Gastroesophageal sphincter (tissue), 4 donors: ENCODE measurements around the gene BTBD17. TPM values are rescaled to one million over a fixed set of nuclear protein-coding genes. Genes with fewer than 3 reads are reported as not detected.

Experiments
- ATAC-seq: fragments of 150-250 bp; one replicate; pipeline ENCODE4 v1.9.1; 2016; ENCODE audit warnings: mild to moderate bottlenecking, moderate library complexity
- H3K27ac ChIP-seq, 4 donors: fragments of 200-600 bp; sonication (generic) in 3 of 4; 1 replicate in 3 of 4; 2 replicates in 1 of 4; pipeline ENCODE4 v1.5.1; 2016 to 2019
- H3K27me3 ChIP-seq: fragments of 200-600 bp; sonication (generic); one replicate; pipeline ENCODE4 v1.5.1; 2019
- H3K36me3 ChIP-seq, 2 donors: fragments of 200-600 bp; sonication (generic); one replicate each; pipeline ENCODE4 v1.5.1; 2019; ENCODE audit warnings: control low read depth in 1 of 2
- H3K4me1 ChIP-seq, 3 donors: fragments of 200-600 bp; sonication (generic); 1 replicate in 2 of 3; 2 replicates in 1 of 3; pipeline ENCODE4 v1.5.1; 2016 to 2019; ENCODE audit warnings: control low read depth in 2 of 3
- H3K4me3 ChIP-seq, 2 donors: fragments of 200-600 bp; sonication (generic); one replicate each; pipeline ENCODE4 v1.5.1; 2019; ENCODE audit warnings: mild to moderate bottlenecking in 1 of 2, moderate library complexity in 1 of 2
- H3K9me3 ChIP-seq, 3 donors: fragments of 200-600 bp; sonication (generic); one replicate each; pipeline ENCODE4 v1.5.1; 2017 to 2019; ENCODE audit warnings: control low read depth in 2 of 3
- EP300 ChIP-seq: sonication (generic); formaldehyde crosslinking; IDR thresholded peaks from one replicate; pipeline ENCODE4 v1.6.1; 2017; ENCODE audit warnings: antibody characterized with exemption, mild to moderate bottlenecking
- POLR2A ChIP-seq, 2 donors: fragments of 450-650 bp; IDR thresholded peaks; one replicate each; pipeline ENCODE4 v1.6.1; 2017; ENCODE audit warnings: antibody characterized with exemption in 2 of 2, mild to moderate bottlenecking in 2 of 2, moderate library complexity in 1 of 2
- POLR2AphosphoS5 ChIP-seq: sonication (generic); formaldehyde crosslinking; IDR thresholded peaks from one replicate; pipeline ENCODE4 v1.6.1; 2017; ENCODE audit warnings: antibody characterized with exemption
- WGBS, 2 donors: methylation state at CpG; one replicate each; pipeline ENCODE4 v1.1.5; 2018; ENCODE audit warnings: low coverage in 1 of 2; 5-methylcytosine and 5-hydroxymethylcytosine counted together
- total RNA-seq, 4 donors: library from RNA; depleted of rRNA; stranded (reverse); fragments of >200 nt; gene quantifications; one replicate each; pipeline ENCODE4 v1.1.0, GENCODE V29; 2016
- TF ChIP-seq, protein P1 (sequence below), 4 experiments: fragments of 200-600 bp in 2 of 4; fragments of 450-650 bp in 2 of 4; sonication (generic) in 1 of 4; IDR thresholded peaks; one replicate each; pipeline ENCODE4 v1.5.1; 2017 to 2019; ENCODE audit warnings: antibody characterized with exemption in 4 of 4, mild to moderate bottlenecking in 2 of 4, moderate library complexity in 2 of 4

Gene BTBD17
- total RNA-seq, 4 donors from 2014 or later: not detected

DNA sequence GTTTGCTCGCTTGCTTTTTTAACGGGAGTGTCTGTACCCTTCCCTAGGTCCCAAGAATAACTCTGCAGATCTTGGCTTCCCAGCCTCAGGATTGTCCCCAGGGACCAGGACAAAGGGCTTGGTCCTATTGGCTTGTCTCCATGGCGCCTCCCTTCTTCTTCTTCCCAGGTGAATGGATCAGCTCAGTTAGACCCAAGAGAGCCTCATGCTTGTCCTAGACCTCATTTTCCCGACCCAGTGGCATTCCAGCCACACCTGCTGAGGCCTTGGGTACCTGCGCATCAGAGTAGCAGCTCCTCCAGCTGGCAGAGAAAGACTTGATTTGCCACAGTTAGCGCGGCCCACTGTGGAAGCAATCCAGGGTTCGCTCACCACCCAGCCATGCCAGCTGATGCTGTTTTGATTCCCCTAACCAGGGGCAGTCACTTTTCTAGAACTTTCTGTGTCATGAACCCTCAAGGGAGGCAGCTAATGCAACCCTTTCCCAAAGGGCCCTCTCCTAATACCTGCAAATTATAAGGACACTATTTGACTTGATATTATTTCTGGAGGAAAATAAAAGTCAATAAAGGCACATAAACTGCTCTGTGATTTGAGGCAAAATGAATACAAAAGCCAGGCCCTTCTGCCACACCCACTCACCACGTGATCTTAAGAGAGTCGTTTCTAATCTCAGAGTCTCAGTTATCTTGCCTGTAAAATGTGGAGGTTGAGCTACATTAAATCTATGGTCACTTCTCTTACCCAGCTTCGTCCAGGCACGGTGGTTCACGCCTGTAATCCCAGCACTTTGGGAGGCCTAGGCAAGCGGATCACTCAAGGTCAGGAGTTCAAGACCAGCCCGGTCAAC, 19.5 kb upstream of the BTBD17 start:
- ATAC-seq: no peak
- Histone ChIP-seq H3K9me3 (no peaks in the 10 kb centered on the region), H3K36me3 (no peaks in the 10 kb centered on the region), H3K4me1 (peaks cover 4 to 18% (median 11%) of the 10 kb centered on the region in 3 donors), H3K27me3 (no peaks in the 10 kb centered on the region), H3K4me3 (no peak overlapping the region), H3K27ac (peak overlapping the region in 1 of 4 donors; percentile 54)
- TF ChIP-seq EP300 (no peak), POLR2AphosphoS5 (no peak), POLR2A (IDR thresholded peaks at IDR 0.05) (no peak)
- TF ChIP-seq, protein P1, sequence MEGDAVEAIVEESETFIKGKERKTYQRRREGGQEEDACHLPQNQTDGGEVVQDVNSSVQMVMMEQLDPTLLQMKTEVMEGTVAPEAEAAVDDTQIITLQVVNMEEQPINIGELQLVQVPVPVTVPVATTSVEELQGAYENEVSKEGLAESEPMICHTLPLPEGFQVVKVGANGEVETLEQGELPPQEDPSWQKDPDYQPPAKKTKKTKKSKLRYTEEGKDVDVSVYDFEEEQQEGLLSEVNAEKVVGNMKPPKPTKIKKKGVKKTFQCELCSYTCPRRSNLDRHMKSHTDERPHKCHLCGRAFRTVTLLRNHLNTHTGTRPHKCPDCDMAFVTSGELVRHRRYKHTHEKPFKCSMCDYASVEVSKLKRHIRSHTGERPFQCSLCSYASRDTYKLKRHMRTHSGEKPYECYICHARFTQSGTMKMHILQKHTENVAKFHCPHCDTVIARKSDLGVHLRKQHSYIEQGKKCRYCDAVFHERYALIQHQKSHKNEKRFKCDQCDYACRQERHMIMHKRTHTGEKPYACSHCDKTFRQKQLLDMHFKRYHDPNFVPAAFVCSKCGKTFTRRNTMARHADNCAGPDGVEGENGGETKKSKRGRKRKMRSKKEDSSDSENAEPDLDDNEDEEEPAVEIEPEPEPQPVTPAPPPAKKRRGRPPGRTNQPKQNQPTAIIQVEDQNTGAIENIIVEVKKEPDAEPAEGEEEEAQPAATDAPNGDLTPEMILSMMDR (IDR thresholded peaks at IDR 0.05): no peak
- WGBS, 2 donors: 75 to 100% methylated on average over 8 to 10 of the region's 15 CpGs

DNA sequence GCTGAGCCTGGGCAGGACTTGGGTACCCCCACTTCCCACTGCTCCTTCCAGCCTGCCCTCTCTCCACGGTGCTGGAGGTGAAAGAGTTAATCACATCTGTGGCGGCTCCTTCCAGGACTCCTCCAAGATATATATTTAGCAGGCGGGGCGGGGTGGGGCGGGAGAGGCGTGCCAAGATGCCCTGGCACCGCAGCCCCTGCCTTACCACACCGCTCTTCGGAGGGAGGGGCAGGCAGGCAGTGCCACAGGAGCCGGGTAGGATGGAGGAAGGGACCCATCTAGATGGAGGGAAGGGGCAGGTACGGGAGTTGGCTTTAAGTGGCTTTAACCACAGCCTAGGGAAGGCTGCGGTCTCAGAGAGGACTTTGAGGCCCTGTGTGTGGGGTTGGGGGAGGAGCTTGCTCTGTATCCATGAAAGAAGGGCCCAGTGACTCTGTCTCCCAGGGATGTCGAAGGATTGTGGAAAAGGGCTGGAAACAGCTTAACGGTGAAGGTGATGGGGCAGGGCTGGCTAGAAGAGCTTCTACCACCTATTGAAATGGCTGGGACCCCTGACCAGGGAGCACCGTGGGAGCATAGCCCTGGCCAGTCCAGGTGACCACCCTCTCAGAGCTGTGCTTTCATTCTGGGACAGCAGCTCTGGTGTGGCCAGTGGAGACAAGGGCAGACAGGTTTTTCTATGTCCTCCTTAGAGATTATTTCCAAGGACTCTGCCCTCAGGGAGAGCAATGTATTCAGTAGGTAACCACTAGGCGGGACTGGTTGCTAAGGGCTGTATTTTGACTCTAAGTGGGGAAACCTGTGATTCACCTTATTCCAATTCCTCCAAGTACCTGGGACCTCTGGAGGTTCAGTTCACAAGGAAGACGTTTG, 18.7 kb upstream of the BTBD17 start:
- ATAC-seq: peak; percentile 80
- H3K36me3 ChIP-seq: no peaks in the 10 kb centered on the region
- H3K9me3 ChIP-seq: no peaks in the 10 kb centered on the region
- H3K4me1 ChIP-seq: peaks cover 4 to 18% (median 11%) of the 10 kb centered on the region in 3 donors
- H3K4me3 ChIP-seq: peak overlapping the region in 1 of 2 donors; percentile 34
- TF ChIP-seq POLR2A (IDR thresholded peaks at IDR 0.05): no peak
- no peak for TF ChIP-seq POLR2AphosphoS5
- no peak for TF ChIP-seq EP300
- TF ChIP-seq, protein P1 (IDR thresholded peaks at IDR 0.05): no peak
- peak overlapping the region in 3 of 4 donors; percentile 33 to 68 (median 57) for H3K27ac ChIP-seq
- H3K27me3 ChIP-seq: no peaks in the 10 kb centered on the region
- 59 to 63% methylated on average over 2 to 6 of the region's 17 CpGs for WGBS, 2 donors

DNA sequence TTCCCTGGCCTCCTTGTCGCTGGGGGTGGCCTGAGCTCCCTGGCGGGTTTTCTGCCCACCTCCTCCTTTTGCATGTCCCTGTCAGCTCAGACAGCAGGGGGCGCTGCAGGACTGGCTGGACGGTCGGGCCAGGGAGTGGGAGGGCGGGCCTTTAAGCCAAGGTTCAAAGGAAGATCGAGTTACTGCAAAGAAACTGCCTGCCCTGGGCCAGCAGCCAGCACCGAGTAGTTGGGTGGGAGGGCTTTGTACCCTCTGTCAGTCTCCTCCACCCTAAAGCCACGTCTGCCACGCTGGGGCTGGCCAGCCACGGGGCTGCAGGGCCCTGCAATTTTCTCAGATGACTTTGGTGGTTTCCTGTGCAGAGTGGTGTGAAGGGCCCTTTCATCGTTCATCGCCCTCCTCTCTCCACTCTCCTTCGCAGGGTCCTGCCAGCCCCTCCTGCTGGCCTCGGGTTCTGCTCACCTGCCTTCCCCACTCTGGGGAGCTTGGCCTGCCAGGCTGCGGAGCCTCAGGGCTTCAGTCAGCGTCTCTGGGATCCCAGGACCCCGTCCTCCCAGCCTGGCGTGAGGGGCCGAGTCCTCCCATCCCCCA, 17.9 kb upstream of the BTBD17 start:
- ATAC-seq: peak; percentile 82
- TF ChIP-seq, protein P1 (IDR thresholded peaks at IDR 0.05): peak in 3 of 4 experiments; percentile 98 to 99 (median 99)
- no peak for TF ChIP-seq POLR2A (IDR thresholded peaks at IDR 0.05)
- peak; percentile 8 for TF ChIP-seq POLR2AphosphoS5
- no peak for TF ChIP-seq EP300
- H3K4me1 ChIP-seq: peaks cover 4 to 19% (median 11%) of the 10 kb centered on the region in 3 donors
- no peaks in the 10 kb centered on the region for H3K9me3 ChIP-seq
- peak overlapping the region in 3 of 4 donors; percentile 33 to 68 (median 57) for H3K27ac ChIP-seq
- peak overlapping the region in 1 of 2 donors; percentile 34 for H3K4me3 ChIP-seq
- no peaks in the 10 kb centered on the region for H3K27me3 ChIP-seq
- H3K36me3 ChIP-seq: no peaks in the 10 kb centered on the region
- 0% methylated on average over 2 of the region's 20 CpGs; no CpG with 5 or more reads in 1 of the 2 donors for WGBS, 2 donors

DNA sequence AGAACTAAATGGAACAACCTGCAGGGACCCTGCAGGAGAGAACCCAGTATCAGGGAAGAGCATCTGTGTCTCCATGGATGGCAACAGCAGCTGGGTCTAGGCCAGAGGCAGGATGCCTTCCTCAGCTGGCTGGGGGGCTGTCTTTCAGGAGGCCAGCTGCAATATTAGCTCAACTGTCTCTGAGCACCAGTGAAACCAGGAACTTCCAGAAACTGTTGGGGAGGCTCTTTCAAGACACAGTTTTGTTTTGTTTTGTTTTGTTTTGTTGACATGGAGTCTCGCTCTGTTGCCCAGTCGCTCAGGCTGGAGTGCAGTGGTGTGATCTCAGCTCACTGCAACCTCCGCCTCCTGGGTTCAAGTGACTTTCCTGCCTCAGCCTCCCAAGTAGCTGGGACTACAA, 13.2 kb upstream of the BTBD17 start:
- ATAC-seq: no peak
- TF ChIP-seq, protein P1 (IDR thresholded peaks at IDR 0.05): no peak
- TF ChIP-seq EP300 (no peak), POLR2A (IDR thresholded peaks at IDR 0.05) (no peak), POLR2AphosphoS5 (no peak)
- peaks cover 9% of the 10 kb centered on the region for H3K27me3 ChIP-seq
- no peaks in the 10 kb centered on the region for H3K36me3 ChIP-seq
- H3K4me3 ChIP-seq: no peak overlapping the region
- no peaks in the 10 kb centered on the region for H3K9me3 ChIP-seq
- H3K27ac ChIP-seq: no peak overlapping the region
- peaks cover 3 to 24% (median 5%) of the 10 kb centered on the region in 3 donors for H3K4me1 ChIP-seq
- WGBS, 2 donors: 79% methylated on average over 3 of the region's 3 CpGs; no CpG with 5 or more reads in 1 of the 2 donors
